GM12878 (cell line): ENCODE data around the gene DEPDC1B. TPM values are rescaled to one million over a fixed set of nuclear protein-coding genes. Genes with fewer than 3 reads are reported as not detected.
A peak's percentile ranks its signal among the peaks of the same experiment; 100 is the strongest.

Experiments used
- ATAC-seq: fragments of 200-7000 bp; cut with Tn5 transposase; 3 replicates; pipeline ENCODE4 v1.9.1; 2020; ENCODE audit warnings: mild to moderate bottlenecking, moderate library complexity
- BruUV-seq: library from RNA; stranded (reverse); fragments of 400-500 nt; replicated peaks from 2 replicates; lab custom pipeline; 2021; lab: Mats Ljungman, UMichigan
- CTCF ChIA-PET: fragments of 300-600 bp; sonication (Branson Sonifier 250); formaldehyde crosslinking; extraction: SDS; loops from one replicate; lab custom pipeline; 2021; ENCODE audit warnings: inconsistent platforms; lab: Yijun Ruan, JAX
- POLR2A ChIA-PET: fragments of 350-600 bp; formaldehyde crosslinking; extraction: SDS; loops from one replicate; lab custom pipeline; 2021; ENCODE audit warnings: inconsistent platforms; lab: Charles Lee
- RAD21 ChIA-PET: fragments of 300-600 bp; sonication (Branson Sonifier 250); formaldehyde crosslinking; loops from one replicate; lab custom pipeline; 2023; ENCODE audit warnings: antibody characterized with exemption; ENCODE audit not compliant: unreplicated experiment; lab: Charles Lee
- SMC1A ChIA-PET: fragments of 300-600 bp; sonication (Branson Sonifier 250); formaldehyde crosslinking; loops from one replicate; lab custom pipeline; 2023; ENCODE audit not compliant: unreplicated experiment, uncharacterized antibody; lab: Charles Lee
- DNase-seq: peaks from one replicate; pipeline ENCODE4 v3.0.0-alpha.2; 2011; ENCODE audit warnings: low read depth, low spot score
- FAIRE-seq: peaks from 3 replicates; lab custom pipeline; 2011; peaks lifted over from hg19 to GRCh38; lab: Jason Lieb, UNC
- H2AFZ ChIP-seq: 2 replicates; pipeline ENCODE4 v1.6.0; 2011; ENCODE audit warnings: low read depth, low read length, control low read depth; ENCODE audit not compliant: control insufficient read depth
- H3K27ac ChIP-seq: 2 replicates; pipeline ENCODE4 v1.5.1; 2011; ENCODE audit warnings: control low read depth; ENCODE audit not compliant: control insufficient read depth, insufficient read depth
- H3K27me3 ChIP-seq, 2 experiments: replicated peaks in 1 of 2; 2 replicates each; pipeline versions ENCODE4 v1.6.0 to v1.6.1; 2011; ENCODE audit warnings: low read length in 1 of 2; ENCODE audit not compliant: control insufficient read depth in 2 of 2, insufficient read depth in 2 of 2
- H3K36me3 ChIP-seq, 2 experiments: 2 replicates each; pipeline ENCODE4 v1.5.1; 2011; ENCODE audit warnings: low read length in 1 of 2; ENCODE audit not compliant: control insufficient read depth in 2 of 2, insufficient read depth in 2 of 2
- H3K4me1 ChIP-seq: 2 replicates; pipeline ENCODE4 v1.6.1; 2011; ENCODE audit warnings: mild to moderate bottlenecking, low read length, moderate library complexity, mixed read lengths; ENCODE audit not compliant: control insufficient read depth, insufficient read depth
- H3K4me2 ChIP-seq: 2 replicates; pipeline ENCODE4 v1.6.0; 2011; ENCODE audit warnings: control low read depth; ENCODE audit not compliant: control insufficient read depth, insufficient read depth
- H3K4me3 ChIP-seq: fragments of 200-600 bp; sonication (generic); 2 replicates; pipeline ENCODE4 v1.5.1; 2016
- H3K79me2 ChIP-seq: 2 replicates; pipeline ENCODE4 v1.6.0; 2011; ENCODE audit warnings: low read length; ENCODE audit not compliant: control insufficient read depth, insufficient read depth
- H3K9ac ChIP-seq: 2 replicates; pipeline ENCODE4 v1.8.0; 2011; ENCODE audit warnings: low read length, control low read depth, mixed read lengths; ENCODE audit not compliant: control insufficient read depth, insufficient read depth
- H3K9me3 ChIP-seq: replicated peaks from 3 replicates; pipeline ENCODE4 v1.5.1; 2011; ENCODE audit warnings: mild to moderate bottlenecking, low read length; ENCODE audit not compliant: control insufficient read depth, insufficient read depth
- H4K20me1 ChIP-seq: 2 replicates; pipeline ENCODE4 v1.6.0; 2011; ENCODE audit not compliant: control insufficient read depth, insufficient read depth
- ATF2 ChIP-seq: IDR thresholded peaks from 2 replicates; pipeline ENCODE4 v1.6.1; 2012; ENCODE audit warnings: low read length, inconsistent platforms
- ATF3 ChIP-seq: IDR thresholded peaks from 2 replicates; pipeline ENCODE4 v1.6.1; 2011; ENCODE audit warnings: low read depth, mild to moderate bottlenecking, low read length, moderate library complexity, borderline replicate concordance; ENCODE audit errors: extremely low read depth
- JUNB ChIP-seq: IDR thresholded peaks from 2 replicates; pipeline ENCODE4 v1.6.1; 2016; ENCODE audit warnings: antibody characterized with exemption, mild to moderate bottlenecking
- RAD21 ChIP-seq: IDR thresholded peaks from 2 replicates; pipeline ENCODE4 v1.6.1; 2011; ENCODE audit warnings: mild to moderate bottlenecking, low read depth, low read length, moderate library complexity; ENCODE audit not compliant: insufficient read depth
- SMC3 ChIP-seq: IDR thresholded peaks from 2 replicates; pipeline ENCODE4 v1.6.1; 2011; ENCODE audit warnings: low read length, improper control_type of control experiment, borderline replicate concordance
- ZNF24 ChIP-seq: fragments of 450-650 bp; IDR thresholded peaks from 2 replicates; pipeline ENCODE4 v1.6.1; 2017; ENCODE audit warnings: antibody characterized with exemption, mild to moderate bottlenecking
- ZNF592 ChIP-seq: fragments of 450-650 bp; IDR thresholded peaks from 2 replicates; pipeline ENCODE4 v1.6.1; 2017; ENCODE audit warnings: mild to moderate bottlenecking, moderate library complexity
- WGBS: methylation state at CpG from one replicate; pipeline ENCODE4 v1.1.6; 2016; ENCODE audit warnings: low lambda C conversion rate; ENCODE audit not compliant: insufficient replicate concordance, insufficient coverage; ENCODE audit errors: missing lambda C conversion rate; 5-methylcytosine and 5-hydroxymethylcytosine counted together
- in situ Hi-C: fragments of 300-500 bp; cut with MboI; formaldehyde crosslinking; loops from 9 replicates; pipeline ENCODE4 v1.14.3; 2018; ENCODE audit warnings: mixed read lengths
- intact Hi-C: fragments of 100-400 bp; cut with micrococcal nuclease; formaldehyde crosslinking; loops from one replicate; pipeline ENCODE4 v1.14.2; 2022; ENCODE audit not compliant: unreplicated experiment
- polyA plus RNA-seq, 11 experiments: library from polyadenylated mRNA; depleted of rRNA in 4 of 11; unstranded in 6 of 11; stranded (reverse) in 5 of 11; fragments of >200 nt; fragmentation: Nextera tagmentation in 4 of 11; fragmentation: Illumina TruSeq in 1 of 11; extraction: Ambion mirVana in 4 of 11; extraction: Trizol in 1 of 11; gene quantifications; 1 replicate in 1 of 11; 2 replicates in 10 of 11; pipeline versions ENCODE4 v1.2.1 to v1.2.3, GENCODE V29; 2011 to 2016; ENCODE audit warnings: inconsistent platforms in 2 of 11, missing spikeins in 2 of 11, low read depth in 1 of 11
- total RNA-seq, 4 experiments: library from RNA; depleted of rRNA in 3 of 4; stranded (reverse); fragments of >200 nt in 3 of 4; fragmentation: Illumina TruSeq in 1 of 4; extraction: Trizol in 1 of 4; gene quantifications; 2 replicates each; pipeline versions ENCODE4 v1.2.1 to v1.2.3, GENCODE V29; 2013 to 2021
- TF ChIP-seq, protein P1 (sequence below), 3 experiments: IDR thresholded peaks in 2 of 3; conservative IDR thresholded peaks in 1 of 3; 2 replicates each; pipeline ENCODE4 v1.5.1; 2011; ENCODE audit warnings: low read depth in 3 of 3, low read length in 3 of 3, mild to moderate bottlenecking in 3 of 3, control low read depth in 2 of 3, moderate library complexity in 2 of 3, inconsistent platforms in 1 of 3, mixed read lengths in 1 of 3; ENCODE audit not compliant: control insufficient read depth in 2 of 3, insufficient read depth in 1 of 3; ENCODE audit errors: extremely low read depth in 1 of 3

DEPDC1B gene
- total and polyA plus RNA-seq, 10 of the 15 experiments (the other 5 are each of a cell fraction or from before 2014, with no cell fraction given) = 29.7 to 56.5 (median 35.5) TPM

GRCh38 chr5:60679816-60680215, 20.1 kb downstream of the DEPDC1B start (continued):
- TF ChIP-seq ZNF592 = no peak

GRCh38 chr5:60677850-60678664, 21.9 kb downstream of the DEPDC1B start:
- H3K27ac ChIP-seq = no peak overlapping the region
- H3K4me3 ChIP-seq = no peak overlapping the region
- in situ Hi-C loops (loop anchor here (25.0 kb wide), 1 partner anchor 259 kb away; the partner anchor contains the start of genes ERCC8 and NDUFAF2), intact Hi-C loops (loop anchor here (1.0 to 10.0 kb wide), 6 partner anchors 164 to 1254 kb away; partner anchors contain the start of gene ELOVL7)
- H4K20me1 ChIP-seq = no peaks in the 10 kb centered on the region
- H3K9me3 ChIP-seq = no peaks in the 10 kb centered on the region
- ChIA-PET CTCF (interaction anchor here (0.6 to 5.3 kb wide), 25 partner anchors 8 to 1300 kb away, joined by 3 to 52 read pairs (median 4); partner anchors contain the start of gene DEPDC1B), POLR2A (interaction anchor here (0.6 to 1.5 kb wide), 2 partner anchors 19 to 499 kb away, joined by 3 to 4 read pairs; no protein-coding TSS in a partner anchor), RAD21 (interaction anchor here (1.0 to 3.6 kb wide), 5 partner anchors 22 to 282 kb away, joined by 3 to 18 read pairs (median 5); partner anchors contain the start of gene DEPDC1B), SMC1A (interaction anchor here (0.7 to 2.8 kb wide), 14 partner anchors 9 to 377 kb away, joined by 3 to 15 read pairs (median 3); partner anchors contain the start of genes DEPDC1B and ELOVL7)
- H3K36me3 ChIP-seq = peaks cover 0 to 3% of the 10 kb centered on the region in 2 experiments; a peak in 1 of 4 replicates
- no TSS peak for BruUV-seq
- ATAC-seq (peak; percentile 88), DNase-seq (peak; percentile 20), FAIRE-seq (peak; percentile 97)
- no peak overlapping the region for H3K9ac ChIP-seq
- TF ChIP-seq ATF2 (0 out of 2 replicates have a peak, but pooled peaks have one; percentile 26), JUNB (0 out of 2 replicates have a peak, but pooled peaks have one; percentile 36), ZNF24 (no peak), SMC3 (peak; percentile 36; the same call in 1 of the 2 replicates), ATF3 (no peak), RAD21 (peak; percentile 72)
- TF ChIP-seq, protein P1, sequence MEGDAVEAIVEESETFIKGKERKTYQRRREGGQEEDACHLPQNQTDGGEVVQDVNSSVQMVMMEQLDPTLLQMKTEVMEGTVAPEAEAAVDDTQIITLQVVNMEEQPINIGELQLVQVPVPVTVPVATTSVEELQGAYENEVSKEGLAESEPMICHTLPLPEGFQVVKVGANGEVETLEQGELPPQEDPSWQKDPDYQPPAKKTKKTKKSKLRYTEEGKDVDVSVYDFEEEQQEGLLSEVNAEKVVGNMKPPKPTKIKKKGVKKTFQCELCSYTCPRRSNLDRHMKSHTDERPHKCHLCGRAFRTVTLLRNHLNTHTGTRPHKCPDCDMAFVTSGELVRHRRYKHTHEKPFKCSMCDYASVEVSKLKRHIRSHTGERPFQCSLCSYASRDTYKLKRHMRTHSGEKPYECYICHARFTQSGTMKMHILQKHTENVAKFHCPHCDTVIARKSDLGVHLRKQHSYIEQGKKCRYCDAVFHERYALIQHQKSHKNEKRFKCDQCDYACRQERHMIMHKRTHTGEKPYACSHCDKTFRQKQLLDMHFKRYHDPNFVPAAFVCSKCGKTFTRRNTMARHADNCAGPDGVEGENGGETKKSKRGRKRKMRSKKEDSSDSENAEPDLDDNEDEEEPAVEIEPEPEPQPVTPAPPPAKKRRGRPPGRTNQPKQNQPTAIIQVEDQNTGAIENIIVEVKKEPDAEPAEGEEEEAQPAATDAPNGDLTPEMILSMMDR (IDR thresholded peaks at IDR 0.05 in 2 of 3, conservative IDR thresholded peaks at IDR 0.05 in 1 of 3; ENCODE audit: control insufficient read depth in 2 of 3, extremely low read depth in 1 of 3, insufficient read depth in 1 of 3, low read depth in 3 of 3, low read length in 3 of 3) = peak; percentile 35 to 61 (median 59); a peak in 5 of 6 replicates
- H3K27me3 ChIP-seq = no peaks in the 10 kb centered on the region
- peak overlapping the region; percentile 61; the same call in 1 of the 2 replicates for H2AFZ ChIP-seq
- 69% methylated on average over 6 of the region's 6 CpGs for WGBS
- H3K4me1 ChIP-seq = no peaks in the 10 kb centered on the region
- no peak overlapping the region; the same call in 1 of the 2 replicates for H3K4me2 ChIP-seq
- peaks cover 8% of the 10 kb centered on the region for H3K79me2 ChIP-seq
